Choroid plexus epithelial cell (primary cell): ENCODE measurements around the gene PHRF1.

Source experiments
- DNase-seq: peaks from one replicate; pipeline ENCODE4 v3.0.0-alpha.2; 2010; ENCODE audit warnings: low read depth
- H3K4me3 ChIP-seq: 2 replicates; pipeline ENCODE4 v1.5.1; 2011; ENCODE audit warnings: low read depth, mild to moderate bottlenecking, control low read depth, low read length, moderate library complexity
- TF ChIP-seq, protein P1 (sequence below): conservative IDR thresholded peaks from 2 replicates; pipeline ENCODE4 v1.5.1; 2011; ENCODE audit warnings: low read depth, mild to moderate bottlenecking, control low read depth, inconsistent platforms, low read length, moderate library complexity

Gene PHRF1

DNA sequence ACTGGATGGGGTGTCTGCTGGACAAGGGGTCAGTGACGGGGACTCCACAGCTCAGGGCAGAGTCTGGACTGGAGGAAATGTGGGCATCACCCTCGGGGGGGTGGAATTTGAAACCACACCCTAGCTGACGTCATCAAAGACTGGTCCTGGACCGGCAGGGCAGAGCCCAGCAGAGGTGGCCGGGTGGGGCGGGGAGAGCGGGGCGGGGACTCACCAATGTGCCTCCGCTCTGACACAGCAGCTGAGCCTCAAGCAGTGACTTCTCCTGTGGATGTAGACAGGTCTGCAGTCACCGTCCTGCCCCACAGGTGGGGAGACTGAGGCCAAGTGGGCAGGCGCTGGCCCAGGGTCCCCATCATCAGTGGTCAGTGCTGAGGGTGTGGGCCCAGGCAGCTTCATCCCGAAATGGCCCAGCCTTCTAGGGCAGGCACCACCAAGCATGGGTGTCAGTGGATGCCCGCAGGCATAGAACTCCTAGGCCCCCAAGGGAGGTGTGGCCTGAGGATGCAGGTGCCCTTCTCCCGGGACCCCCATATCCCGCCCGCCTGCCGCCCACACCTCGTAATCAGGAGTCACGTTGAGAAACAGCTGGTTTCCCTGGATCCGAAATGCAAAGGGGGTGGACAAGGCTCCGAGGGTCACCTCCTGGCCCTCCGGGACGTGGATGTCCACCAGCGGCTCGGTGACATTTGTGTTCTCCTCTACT lies 47.9 kb downstream of the PHRF1 start:
- TF ChIP-seq, protein P1, sequence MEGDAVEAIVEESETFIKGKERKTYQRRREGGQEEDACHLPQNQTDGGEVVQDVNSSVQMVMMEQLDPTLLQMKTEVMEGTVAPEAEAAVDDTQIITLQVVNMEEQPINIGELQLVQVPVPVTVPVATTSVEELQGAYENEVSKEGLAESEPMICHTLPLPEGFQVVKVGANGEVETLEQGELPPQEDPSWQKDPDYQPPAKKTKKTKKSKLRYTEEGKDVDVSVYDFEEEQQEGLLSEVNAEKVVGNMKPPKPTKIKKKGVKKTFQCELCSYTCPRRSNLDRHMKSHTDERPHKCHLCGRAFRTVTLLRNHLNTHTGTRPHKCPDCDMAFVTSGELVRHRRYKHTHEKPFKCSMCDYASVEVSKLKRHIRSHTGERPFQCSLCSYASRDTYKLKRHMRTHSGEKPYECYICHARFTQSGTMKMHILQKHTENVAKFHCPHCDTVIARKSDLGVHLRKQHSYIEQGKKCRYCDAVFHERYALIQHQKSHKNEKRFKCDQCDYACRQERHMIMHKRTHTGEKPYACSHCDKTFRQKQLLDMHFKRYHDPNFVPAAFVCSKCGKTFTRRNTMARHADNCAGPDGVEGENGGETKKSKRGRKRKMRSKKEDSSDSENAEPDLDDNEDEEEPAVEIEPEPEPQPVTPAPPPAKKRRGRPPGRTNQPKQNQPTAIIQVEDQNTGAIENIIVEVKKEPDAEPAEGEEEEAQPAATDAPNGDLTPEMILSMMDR: no peak
- DNase-seq: no peak
- no peak overlapping the region for H3K4me3 ChIP-seq

- H3K4me3 ChIP-seq: no peak within 1 kb of the TSS
- TF ChIP-seq, protein P1: no peak
- no peak for DNase-seq
Observed at GRCh38 chr11:624705-625635, 48.7 kb downstream of the PHRF1 start, which contains the start of gene CDHR5. Gene CDHR5 (minus strand): TSS chr11:624955. CDS start chr11:624902, 53 bp downstream.

DNA sequence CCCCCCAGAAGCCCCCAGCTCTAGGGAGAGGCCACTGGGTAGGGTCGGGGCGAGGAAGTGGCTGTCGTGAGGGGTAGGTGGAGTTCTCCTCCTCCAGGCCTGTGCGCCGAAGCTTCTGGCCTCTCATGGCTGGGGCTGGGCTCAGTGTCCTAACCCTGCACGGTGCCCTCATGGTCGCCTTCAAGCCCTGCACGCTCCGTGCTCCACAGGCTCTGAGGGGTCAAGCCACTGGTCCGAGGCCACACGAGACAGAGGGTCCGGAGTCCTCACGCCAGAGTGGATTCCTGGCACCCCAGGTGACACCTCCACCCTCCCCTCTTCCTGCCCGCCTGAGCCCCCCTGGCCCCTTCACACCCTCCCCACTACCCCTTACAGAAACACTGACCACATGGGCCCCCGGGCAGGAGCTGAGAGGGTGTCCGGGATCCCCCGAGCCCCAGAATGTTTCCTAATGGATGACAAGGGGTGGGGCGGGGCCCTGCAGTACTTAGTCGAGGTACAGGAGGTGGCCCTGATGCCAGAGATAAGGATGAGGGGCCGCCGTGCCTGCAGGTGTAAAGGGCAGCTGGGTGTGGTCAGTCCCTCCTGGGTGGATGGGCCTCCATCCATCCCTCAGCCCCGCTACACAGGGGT lies 49.5 kb downstream of the PHRF1 start:
- TF ChIP-seq, protein P1: no peak
- no peak for DNase-seq
- H3K4me3 ChIP-seq: no peak overlapping the region

DNA sequence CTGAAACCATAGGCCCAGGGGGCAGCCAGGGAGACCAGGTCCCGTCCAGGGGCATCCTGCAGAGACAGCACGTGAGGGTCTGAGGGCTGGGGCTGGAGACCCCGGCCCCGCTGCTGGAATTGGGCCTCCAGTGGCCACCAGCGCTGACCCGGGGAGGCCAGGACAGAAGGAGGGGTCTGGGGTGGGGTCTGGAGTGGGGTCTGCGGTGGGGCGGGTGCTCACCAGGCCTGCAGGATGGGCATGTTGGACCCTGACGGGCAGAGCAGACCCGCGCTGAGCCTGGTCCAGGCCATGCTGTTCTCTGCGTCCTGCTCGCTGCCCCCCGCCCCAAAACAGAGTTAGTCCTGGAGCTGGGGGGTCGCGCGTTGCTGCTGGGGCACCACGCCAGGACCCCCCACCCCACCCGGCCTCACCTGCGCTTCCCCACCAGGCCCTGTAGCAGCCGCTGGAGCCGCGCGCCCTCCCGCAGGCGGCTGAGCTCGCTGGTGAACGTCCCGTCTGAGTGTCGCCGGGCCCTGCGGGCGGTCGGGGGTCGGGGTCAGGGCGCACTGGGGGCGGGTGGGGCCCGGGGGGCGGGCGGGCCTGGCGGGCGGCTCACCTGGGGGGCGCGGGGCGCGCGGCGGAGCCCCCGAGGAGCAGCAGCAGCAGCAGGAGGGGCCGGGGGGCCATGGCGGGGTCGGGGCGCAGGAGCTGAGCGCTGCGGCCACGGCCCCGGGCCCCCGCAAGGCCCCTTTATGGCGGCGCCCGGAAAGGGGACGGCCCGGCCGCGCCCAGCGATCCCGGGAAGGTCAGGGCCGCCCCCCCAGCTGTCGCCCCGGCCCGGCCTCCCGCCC lies 50.4 kb downstream of the PHRF1 start, which contains the start of gene SCT:
Gene SCT (minus strand): TSS at position 707 of the 833 bp plus-strand sequence. CDS start 38 bp downstream, at position 669.
- DNase-seq: no peak
- no peak within 1 kb of the TSS for H3K4me3 ChIP-seq

GRCh38 chr11:627308-627576 lies 51.0 kb downstream of the PHRF1 start:
- no peak overlapping the region for H3K4me3 ChIP-seq
- no peak for DNase-seq
- TF ChIP-seq, protein P1: no peak

More for the DNA sequence above, 50.4 kb downstream of the PHRF1 start, which contains the start of gene SCT:
- TF ChIP-seq, protein P1: no peak

DNA sequence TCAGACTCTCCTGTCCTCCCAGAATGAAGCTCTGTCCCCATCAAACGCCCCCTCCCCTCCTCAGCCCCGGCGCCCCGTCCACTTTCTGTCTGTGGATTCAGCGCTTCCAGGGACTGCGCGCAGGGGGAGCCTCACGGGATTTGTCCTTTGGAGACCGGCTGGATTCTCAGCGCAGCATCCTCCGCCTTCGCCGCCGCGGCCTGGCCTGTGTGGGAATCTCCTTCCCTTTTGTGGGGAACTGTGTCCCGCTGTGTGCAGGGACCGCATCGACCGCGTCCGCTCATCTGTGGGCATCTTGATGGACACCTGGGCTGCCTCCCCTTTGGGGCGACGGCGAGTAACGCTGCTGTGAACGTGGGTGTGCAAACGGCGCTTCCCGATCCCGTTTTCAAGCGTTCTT lies 51.8 kb downstream of the PHRF1 start:
- no peak for DNase-seq
- H3K4me3 ChIP-seq: no peak overlapping the region
- TF ChIP-seq, protein P1: no peak
